GM12875 (cell line): ENCODE measurements around the gene VSIG10.

ENCODE experiments used
- H3K4me3 ChIP-seq: one replicate; pipeline ENCODE4 v1.5.1; 2011; ENCODE audit warnings: low read depth, low read length, control low read depth
- CTCF ChIP-seq: IDR thresholded peaks from 2 replicates; pipeline ENCODE4 v1.5.1; 2011; ENCODE audit warnings: low read depth, mild to moderate bottlenecking, control low read depth, inconsistent platforms, low read length, moderate library complexity, borderline replicate concordance; ENCODE audit not compliant: insufficient read depth

Gene VSIG10

GRCh38 chr12:118036672-118037411 is 67.0 kb downstream of the VSIG10 start:
- no peak for TF ChIP-seq CTCF
- H3K4me3 ChIP-seq: no peak overlapping the region

- H3K4me3 ChIP-seq: no peak overlapping the region
- 0 out of 2 replicates have a peak, but pooled peaks have one; percentile 9 for TF ChIP-seq CTCF
These were observed 68.4 kb downstream of the VSIG10 start for GRCh38 chr12:118035190-118036041.

- no peak for TF ChIP-seq CTCF
- H3K4me3 ChIP-seq: no peak overlapping the region
These were observed 69.2 kb downstream of the VSIG10 start for GRCh38 chr12:118034429-118035189.

GRCh38 chr12:118033902-118034301 is 69.9 kb downstream of the VSIG10 start:
- H3K4me3 ChIP-seq: no peak overlapping the region
- TF ChIP-seq CTCF: no peak

GRCh38 chr12:118033323-118033722 is 70.5 kb downstream of the VSIG10 start:
- H3K4me3 ChIP-seq: no peak overlapping the region
- no peak for TF ChIP-seq CTCF

GRCh38 chr12:118032188-118032587 is 71.6 kb downstream of the VSIG10 start:
- no peak for TF ChIP-seq CTCF
- H3K4me3 ChIP-seq: no peak overlapping the region
